GM19438 (cell line): ENCODE measurements around the gene AUTS2.

Experiments
- ATAC-seq: cut with Tn5 transposase; IDR thresholded peaks from one replicate; pipeline ENCODE4 v1.9.1; 2021; ENCODE audit warnings: low read depth; ENCODE audit not compliant: unreplicated experiment

AUTS2 gene

DNA sequence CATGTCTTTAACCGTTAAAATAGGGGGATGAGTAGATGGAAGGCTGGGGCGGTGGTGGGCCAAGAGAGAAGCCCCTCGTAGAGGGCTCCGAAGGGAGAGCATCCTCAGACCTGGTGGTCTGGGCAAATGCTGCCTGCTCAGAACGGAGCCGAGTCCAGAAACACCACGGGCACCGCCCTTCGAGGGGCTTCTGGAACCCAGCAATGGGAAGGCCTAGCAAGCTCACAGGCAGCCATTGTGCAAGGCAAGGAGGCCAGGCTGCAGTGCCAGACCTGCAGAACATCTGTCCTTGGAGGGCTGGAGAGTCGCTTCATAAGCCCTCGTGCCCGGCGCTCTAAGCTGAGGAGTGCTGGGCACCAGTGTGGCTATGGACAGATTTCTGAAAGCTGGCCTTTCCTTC lies 889.6 kb downstream of the AUTS2 start:
- ATAC-seq, result no peak

DNA sequence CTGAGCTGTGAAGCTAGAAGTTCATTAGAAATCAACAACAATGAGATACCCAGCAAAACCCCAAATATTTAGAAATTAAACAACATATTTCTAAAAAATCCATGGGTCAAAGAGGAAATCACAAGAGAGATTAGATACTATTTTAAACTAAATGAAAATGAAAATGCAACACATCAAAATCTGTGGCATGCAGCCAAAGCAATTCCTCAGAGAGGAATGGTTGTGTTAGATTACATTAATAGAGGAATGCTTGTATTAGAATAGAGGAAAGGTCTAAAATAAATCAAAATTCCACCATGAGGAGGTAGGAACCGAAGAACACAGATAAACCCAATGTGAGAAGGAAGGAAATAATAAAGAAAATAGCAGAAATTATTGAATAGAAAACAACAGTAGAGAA lies 891.5 kb downstream of the AUTS2 start:
- ATAC-seq, result no peak

DNA sequence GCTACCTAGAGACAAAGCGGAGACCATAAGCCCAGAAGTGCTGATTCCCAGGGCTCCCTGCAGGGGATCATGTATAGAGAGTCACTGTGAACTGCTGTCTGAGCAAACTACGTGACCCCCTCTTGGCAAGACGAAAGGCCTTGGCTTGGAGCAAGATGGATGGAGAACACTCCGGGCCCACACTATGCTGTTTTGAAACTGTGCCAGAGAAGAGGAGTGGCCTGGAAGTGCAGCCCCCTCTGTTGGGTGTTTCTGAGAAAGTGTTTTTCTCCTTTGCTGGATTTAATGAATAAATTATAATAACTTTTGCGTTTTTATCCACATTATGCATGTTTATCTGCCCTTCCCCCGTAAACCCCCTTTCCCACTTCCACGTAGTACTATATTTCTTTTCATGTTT lies 894.4 kb downstream of the AUTS2 start:
- no peak for ATAC-seq

GRCh38 chr7:70494225-70495032 lies 896.2 kb downstream of the AUTS2 start:
- ATAC-seq, result no peak

DNA sequence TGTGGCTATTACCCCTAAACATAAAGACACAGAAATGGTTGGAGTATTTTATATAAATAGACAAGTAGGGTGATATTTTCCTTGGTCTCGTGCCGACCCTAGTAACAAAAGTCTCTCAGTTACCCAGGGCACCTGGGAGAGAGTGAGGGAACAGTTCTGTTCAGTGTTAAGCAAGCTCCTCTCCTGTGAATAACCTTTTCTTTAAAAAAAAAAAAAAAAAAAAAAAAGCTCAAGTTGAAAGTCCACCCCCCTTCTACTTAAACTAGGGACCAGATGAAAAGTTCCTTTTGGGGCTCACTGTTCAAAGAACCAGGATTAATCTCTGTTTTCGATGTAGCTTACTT lies 896.7 kb downstream of the AUTS2 start:
- no peak for ATAC-seq

DNA sequence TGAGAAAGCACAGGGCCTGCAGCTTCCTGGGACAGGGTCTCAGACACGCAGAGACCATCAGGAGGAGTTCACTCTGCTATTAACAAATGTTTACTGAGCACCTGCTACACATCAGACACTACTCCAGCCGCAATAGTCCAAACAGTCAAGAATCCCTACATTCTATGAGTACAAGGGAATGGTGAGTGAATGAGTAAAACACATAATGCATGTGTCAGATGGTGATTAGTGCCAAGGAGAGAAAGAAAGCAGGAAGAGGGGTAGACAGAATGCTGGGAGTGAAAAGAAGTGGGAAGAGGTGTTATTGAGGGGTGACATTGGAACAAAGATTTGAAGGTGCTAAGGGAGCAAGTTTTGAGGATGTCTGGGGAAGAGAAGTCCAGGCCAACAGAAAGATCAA lies 899.5 kb downstream of the AUTS2 start:
- ATAC-seq, result no peak

- ATAC-seq, result no peak
Observed at GRCh38 chr7:70498232-70498992, 900.1 kb downstream of the AUTS2 start.

DNA sequence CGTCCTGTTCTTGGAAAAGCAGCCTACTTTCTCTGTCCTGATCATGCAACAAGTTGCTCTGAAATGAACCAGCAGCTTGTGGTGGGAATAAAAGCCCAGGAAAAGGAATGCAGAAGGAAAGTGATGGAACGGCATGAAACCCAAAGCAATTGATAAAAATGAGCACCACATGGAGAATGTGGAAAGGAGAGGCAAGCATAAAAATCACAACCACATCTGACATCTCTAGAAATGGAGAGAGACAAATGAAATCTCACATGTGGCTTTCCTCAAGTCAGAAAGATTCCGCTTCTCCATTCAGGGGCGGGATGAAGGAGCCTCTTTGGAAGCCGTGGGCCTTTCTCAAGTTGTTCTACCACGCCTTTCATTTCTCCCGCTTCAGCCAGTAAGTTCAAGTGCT lies 902.0 kb downstream of the AUTS2 start:
- no peak for ATAC-seq

DNA sequence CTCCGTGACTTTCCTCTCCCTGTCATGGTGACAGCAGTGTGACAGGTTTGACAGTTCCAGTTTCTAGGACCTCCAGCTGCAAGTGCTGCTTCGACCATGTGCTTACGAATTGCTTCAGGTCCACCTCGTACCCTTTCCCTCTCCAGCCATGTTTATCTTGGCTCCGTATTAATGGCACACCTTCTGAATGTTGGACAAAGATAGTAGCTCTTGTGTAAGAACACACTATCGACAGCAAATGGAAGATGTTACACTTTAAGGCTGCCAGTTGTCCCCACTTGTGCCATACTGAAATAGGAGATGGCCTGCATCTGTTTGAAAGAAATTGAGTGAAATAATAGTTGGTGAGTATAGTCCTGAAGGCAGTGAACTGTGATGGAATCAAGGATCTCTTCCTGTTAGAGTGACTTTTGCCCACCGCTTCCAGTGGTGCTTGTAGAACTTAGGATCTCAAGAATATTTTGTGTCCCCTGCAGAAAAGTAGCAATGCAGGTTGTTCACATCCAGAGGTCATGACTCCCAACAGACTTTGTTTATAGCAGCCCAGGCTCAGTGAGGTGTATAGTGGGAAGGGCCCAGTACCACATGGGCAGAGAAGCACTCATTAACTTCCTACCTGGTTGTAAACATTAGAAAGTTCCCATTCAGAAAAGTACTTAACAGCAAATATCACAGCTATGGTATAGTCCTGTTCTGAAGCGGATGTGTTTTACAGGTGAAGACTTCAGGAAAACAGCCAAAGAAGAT lies 904.0 kb downstream of the AUTS2 start:
- no peak for ATAC-seq

DNA sequence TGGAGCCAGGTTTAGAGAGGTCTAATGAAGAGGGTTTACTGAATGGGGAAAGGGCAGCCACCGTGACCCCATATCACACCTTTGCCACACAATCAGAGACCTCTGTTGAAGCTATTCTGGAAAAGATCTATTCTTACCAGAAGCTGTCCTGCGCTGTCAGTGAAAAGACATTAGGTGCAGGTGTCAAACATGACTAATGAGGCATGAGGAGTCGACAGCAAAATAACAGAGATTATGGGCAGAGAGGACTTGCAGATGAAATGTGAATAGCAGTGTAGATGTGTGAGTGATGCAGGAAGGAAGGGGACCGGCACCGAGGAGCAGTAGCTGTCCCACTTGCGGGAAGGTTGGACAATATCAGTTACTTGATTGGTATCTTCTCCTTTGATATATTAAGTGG lies 906.0 kb downstream of the AUTS2 start:
- ATAC-seq, result no peak

- ATAC-seq, result no peak
Observed at GRCh38 chr7:70505468-70505867, 907.2 kb downstream of the AUTS2 start.

- ATAC-seq, result no peak
Observed at GRCh38 chr7:70505886-70506285, 907.6 kb downstream of the AUTS2 start.

DNA sequence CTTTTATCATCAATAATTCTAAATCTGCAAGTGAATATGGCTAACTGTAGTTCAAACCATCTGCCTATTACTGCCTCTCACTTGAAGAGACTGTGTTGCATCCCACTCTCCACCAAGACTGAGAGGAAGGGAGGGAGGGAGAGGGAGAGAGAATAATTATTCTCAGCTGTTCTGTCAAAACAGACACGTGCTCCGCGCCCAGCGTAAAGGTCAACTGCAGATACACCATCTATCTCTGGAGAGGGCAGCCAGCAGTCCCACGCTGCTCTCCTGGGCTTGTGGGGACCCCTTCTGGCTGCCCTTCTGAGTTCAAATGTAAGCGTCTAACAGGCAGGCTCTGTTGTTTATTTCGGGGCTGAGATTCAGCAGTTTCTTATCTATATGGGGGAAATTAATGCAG lies 908.2 kb downstream of the AUTS2 start:
- ATAC-seq, result no peak

DNA sequence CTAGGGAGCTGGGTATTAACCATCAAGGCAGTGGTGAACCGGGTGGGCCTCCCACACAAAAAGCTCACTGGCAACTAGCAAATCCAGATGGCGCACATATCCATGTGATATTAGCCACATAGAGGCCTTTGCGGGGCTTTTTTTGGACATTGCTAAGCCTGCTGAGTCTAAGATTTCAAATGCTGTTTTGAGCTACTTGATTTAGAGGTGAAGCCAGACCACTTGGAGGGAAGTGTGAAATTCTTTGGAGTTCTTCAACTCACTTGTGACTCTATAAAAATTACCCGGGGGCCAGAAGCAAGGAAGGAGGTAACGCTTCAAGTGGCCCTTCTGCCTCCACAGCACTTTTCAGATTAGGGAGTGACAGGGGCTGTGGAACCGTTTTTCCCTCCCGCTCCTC lies 913.9 kb downstream of the AUTS2 start:
- ATAC-seq, result no peak

DNA sequence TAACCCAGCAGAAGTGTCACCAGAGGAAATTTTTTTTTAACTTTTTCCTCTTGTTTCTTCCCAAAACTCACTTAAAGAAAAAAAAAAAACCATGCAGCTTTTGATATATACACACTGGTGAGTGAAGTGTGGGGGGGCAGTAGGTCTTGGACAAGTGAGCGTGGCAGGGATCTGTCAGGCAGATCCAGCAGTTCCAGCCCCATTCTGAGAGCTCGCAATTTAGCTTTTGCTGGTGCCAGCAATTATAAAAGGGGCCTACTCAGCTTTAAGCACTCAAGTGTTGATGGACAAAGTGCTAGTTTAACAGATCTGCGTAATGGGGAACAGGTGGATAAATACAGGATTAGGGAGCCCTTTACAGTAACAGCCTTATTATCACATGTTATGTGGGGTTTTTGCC lies 914.5 kb downstream of the AUTS2 start:
- no peak for ATAC-seq

DNA sequence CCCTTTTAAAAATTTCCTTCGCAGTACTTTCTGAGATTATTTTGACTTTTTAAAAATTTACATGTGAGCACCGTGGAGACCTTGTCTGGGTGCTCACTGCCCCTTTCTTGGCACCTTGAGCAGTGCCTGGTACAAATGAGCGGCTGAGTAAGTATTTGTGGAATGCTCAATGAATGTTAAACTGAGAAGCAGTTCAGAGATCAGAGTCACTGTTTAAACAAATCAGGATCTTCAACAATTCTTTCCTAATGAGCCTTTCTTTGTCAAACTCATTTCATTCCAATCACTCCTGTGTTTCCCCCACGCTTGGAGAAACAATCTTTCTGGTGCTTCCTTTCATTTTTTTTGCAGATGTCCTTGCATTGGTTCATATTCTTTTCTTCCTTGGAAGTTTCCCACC lies 922.3 kb downstream of the AUTS2 start:
- no peak for ATAC-seq

DNA sequence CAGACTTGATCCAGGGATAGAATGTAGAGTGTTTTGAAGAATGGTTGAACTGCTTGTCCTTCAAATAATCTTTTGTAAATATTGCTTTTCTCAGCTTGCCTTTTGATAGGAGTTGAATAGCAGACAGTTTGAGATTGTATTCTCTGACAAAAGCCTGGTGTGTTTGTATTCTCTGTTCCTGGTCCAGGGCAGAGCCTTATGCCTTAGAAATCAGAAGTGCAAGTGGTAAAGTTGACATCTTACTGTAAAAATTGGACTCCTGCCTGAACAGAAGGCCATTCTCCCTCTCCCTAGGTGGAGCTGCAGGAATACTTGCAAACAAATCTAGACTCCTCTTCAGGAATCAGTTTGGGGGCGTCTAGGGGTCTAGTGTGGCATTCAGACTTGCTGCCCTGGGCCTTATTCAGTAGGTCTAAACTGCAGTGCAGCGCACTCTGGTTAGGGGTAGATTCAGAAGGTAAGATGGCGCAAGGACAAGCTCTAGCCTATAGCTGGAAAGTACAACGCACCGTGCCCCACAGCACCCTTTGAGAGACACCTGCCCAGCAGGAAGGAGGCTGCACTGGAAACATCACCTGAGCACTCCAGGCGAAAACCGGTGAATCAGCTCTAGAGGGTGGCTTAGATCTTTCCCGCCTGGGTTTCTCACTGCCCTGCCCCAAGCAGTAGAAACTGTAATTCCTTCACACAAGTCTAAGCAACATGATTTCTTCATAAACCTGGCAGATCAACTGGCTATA lies 925.1 kb downstream of the AUTS2 start:
- ATAC-seq, result no peak

DNA sequence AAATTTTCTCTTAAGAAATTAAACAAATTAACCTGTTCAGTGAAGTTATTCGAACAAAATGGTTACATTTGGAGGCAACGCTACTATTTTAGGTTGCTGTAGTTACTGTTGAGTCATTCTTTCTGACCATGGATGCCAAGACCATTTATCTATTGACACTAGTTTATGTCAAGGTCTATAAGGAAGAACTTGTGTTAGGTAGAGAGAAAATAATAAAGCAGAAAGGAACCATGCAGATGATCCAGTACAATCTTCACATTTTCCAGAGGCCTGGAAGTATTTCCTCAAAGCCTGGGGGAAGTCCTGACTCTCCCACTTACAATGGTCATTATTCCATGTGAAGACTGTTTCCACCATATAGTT lies 925.7 kb downstream of the AUTS2 start:
- ATAC-seq, result no peak

GRCh38 chr7:70525991-70526390 lies 927.7 kb downstream of the AUTS2 start:
- no peak for ATAC-seq

DNA sequence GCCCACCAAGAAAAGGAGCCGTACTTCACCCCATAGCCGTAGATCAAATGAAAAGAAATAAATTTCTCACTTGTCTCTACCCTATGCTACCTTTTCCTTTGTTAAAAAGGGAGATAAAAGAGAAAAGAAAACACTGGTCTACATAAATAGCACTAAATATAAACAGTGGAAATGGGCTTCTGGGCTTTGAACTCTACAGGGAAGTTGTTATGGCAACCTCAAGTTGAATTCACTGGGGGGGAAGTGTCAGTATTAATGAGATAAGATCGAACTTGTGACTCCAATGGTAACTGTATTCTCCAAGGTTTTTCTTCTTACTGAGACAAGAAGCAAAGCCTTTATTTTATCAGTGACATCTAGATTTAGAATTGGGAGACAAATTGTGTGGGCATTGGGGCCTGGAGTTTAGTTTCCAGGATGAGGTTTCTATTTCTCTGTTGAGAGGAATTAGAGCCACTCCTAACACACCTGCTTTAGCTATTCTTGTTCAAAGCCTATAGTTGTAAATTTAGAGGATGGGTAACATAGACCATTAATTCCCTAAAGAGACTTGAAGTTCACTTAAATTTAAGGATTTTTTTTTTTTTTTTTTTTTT lies 929.3 kb downstream of the AUTS2 start:
- ATAC-seq, result no peak

DNA sequence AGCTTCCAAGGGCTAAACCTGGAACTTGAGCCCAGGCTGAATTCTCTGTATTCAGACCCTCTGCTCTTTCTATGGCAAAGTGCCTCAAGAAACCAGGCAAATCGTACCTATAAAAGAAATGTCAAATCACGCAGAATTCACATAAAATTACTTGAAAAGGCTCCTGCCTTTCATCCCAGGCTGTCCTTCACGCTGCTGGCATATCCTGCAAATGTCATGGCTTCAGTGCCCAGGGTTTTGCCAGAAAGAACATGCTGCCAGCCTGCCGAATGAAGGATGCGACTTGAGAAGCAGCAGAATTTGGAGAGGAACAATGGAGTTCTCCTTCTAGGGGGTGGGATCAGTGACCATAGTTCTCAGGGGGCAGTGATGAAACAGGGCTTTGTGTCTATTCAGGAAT lies 931.2 kb downstream of the AUTS2 start:
- ATAC-seq, result no peak
